Measurements from ENCODE around the gene RTL10.
"Not testable (repeated sequence)": the region's sequence is repeated elsewhere in the genome, so short reads cannot be mapped to it uniquely, and the experiment has no call there.

Gene RTL10

DNA sequence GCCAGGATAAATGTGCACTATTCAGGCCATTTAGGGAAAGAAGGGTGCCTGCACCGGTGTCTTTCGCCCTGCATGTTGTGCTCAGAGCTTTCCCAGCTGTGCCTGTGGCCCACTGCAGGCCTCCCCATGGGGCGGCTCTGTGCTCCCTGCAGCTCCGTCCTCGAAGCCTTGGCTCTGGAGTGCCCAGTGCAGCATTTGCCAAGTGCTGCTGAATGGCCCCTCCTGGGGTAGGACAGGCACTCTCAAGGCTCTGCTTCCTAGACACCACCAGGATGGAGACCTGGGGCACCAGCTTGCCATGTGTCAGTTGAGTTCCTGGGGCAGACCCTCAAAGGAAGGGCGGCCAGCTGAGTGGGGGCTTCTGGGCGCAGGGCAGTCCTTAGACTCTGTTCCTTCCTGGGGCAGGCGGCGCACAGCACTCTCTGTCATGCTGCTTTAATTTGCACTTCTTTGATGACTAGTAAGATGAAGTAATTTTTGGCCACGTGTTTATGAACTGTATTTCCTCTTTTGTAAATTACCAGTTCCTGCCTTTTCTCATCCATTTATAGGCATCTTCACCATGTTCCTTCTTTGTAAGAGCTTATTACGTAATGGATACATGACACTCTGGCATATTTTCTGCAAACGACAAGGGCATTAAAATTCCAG, 32.1 kb upstream of the RTL10 start:
- peaks cover 3% of the 10 kb centered on the region for H3K27me3 ChIP-seq (ENCODE audit: control insufficient read depth, insufficient read depth, low read length)
- H3K9ac ChIP-seq (ENCODE audit: low read length), result no peak overlapping the region
- H3K4me1 ChIP-seq (ENCODE audit: control insufficient read depth, low read depth, low read length), result peaks cover 13% of the 10 kb centered on the region
- no peaks in the 10 kb centered on the region for H3K9me3 ChIP-seq (ENCODE audit: control insufficient read depth, low read depth, low read length)
- H3K36me3 ChIP-seq (ENCODE audit: control insufficient read depth, low read depth, low read length), result no peaks in the 10 kb centered on the region
- H3K27ac ChIP-seq (ENCODE audit: low read length), result no peak overlapping the region
- no peak overlapping the region for H3K4me3 ChIP-seq (ENCODE audit: low read length)

DNA sequence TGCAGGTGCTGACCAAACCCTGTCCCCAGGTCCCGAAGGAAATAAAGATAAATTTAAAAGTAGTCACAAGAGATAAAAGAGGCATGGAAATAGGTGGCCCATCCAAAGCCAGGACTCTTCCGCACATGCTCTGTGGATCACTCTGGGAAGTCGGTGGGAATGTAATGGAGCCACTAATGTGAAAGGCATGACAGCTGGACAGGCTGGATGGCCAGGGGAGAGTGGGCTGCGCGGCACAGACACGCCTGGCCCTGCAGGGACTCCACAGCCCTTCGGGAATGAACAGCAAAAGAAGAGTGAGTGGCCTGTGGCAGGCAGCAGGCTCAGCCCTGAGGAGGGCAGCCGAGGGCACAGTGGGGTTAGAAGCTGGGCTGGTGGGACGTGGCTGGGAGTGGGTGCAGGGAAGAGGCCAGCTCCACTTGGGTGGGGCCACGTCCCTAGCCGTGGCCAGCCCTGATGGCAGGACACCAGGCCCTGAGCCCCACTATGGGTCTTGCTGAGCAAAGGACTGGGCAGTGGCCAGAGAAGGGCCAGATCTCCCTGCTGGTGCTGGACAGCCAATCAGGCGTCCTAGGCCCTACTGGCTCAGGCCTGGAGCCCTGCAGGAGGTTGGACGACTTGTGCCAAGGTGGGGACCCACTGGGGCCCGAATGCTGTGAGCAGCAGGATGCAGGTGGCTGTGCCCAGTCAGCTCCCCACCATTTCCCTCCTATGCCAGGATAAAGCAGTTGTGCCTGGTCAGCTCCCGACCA, 31.3 kb upstream of the RTL10 start:
- Histone ChIP-seq H3K4me3 (ENCODE audit: low read length) (no peak overlapping the region), H3K9ac (ENCODE audit: low read length) (no peak overlapping the region), H3K9me3 (ENCODE audit: control insufficient read depth, low read depth, low read length) (no peaks in the 10 kb centered on the region), H3K36me3 (ENCODE audit: control insufficient read depth, low read depth, low read length) (no peaks in the 10 kb centered on the region), H3K27ac (ENCODE audit: low read length) (no peak overlapping the region), H3K4me1 (ENCODE audit: control insufficient read depth, low read depth, low read length) (peaks cover 14% of the 10 kb centered on the region), H3K27me3 (ENCODE audit: control insufficient read depth, insufficient read depth, low read length) (peaks cover 3% of the 10 kb centered on the region)

DNA sequence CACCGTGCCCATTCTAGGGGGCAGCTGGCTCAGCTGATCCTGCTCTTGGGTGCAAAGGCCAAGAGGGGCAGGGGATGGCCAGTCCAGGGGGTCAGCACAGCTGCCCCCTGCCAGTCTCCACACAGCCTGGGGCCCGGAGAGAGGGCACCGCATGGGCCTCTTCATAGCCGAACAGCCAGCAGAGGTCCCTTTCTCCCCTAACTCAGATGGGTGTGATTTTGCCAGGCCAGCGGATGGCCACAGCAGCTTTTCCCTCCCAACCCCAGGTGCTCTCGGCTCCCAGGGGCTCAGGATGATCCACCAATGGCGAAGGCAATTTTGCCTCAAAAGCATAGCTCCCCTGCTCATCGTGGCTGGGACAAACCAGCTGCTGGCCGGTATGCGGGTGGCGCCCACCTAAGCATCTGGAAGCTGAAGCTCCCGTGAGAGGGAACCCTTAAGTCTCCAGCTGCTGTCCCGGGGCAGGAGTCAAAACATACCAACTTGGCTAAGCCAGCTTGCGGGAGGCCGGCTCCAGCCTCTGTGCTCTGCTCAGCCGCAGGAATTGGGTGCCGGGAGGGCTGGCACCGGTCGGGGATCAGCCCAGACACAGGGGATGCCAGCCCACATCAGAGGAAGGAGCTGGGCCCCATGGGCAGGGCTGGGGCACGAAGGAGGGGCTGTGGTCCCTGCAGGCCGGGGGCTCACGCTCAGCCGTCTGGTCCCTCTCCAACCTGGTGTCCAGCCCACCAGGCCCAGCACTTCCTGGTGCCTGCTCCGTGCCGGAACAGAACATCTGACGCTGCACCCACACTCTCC, 30.5 kb upstream of the RTL10 start:
- Histone ChIP-seq H3K9me3 (ENCODE audit: control insufficient read depth, low read depth, low read length) (no peaks in the 10 kb centered on the region), H3K36me3 (ENCODE audit: control insufficient read depth, low read depth, low read length) (no peaks in the 10 kb centered on the region), H3K4me3 (ENCODE audit: low read length) (no peak overlapping the region), H3K27ac (ENCODE audit: low read length) (no peak overlapping the region), H3K4me1 (ENCODE audit: control insufficient read depth, low read depth, low read length) (peaks cover 18% of the 10 kb centered on the region), H3K27me3 (ENCODE audit: control insufficient read depth, insufficient read depth, low read length) (peaks cover 3% of the 10 kb centered on the region), H3K9ac (ENCODE audit: low read length) (no peak overlapping the region)

DNA sequence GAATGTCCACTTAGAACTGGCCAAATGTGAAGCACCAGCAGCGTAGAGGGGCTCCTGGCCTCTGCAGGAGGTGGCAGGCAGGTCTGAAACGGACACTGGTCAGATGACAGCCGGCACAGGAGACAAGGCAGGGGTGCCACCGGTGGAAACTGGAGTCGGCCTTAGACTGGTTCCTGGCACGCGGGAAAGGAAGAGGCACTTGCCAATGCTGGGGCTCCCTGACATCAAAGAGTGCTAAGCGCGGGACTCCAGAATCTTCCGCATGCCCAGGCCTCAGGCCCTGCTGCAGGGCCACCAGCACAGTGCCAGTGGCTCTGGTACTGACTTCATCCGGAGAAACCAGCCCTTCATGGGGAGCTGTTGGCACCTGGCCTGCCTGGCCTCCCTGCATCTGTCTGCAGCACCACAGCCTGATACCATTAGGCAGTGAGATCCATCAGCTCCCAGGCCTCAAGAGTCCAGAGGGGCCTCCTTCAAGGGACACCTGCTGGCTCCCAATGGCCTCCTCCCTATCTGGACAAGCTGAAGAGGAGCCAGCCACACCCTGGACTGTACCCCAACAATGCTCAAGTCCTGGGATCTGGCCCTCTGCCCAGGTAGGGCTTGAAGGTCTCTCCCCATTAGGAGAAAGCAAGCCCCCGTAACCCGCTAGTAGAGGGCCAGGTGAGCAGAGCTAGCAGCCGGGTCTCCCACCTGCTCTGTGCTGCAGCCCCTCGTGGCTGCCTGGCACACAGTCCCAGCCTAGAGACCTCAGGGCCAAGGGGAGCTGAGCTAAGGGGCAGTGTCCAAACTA, 29.7 kb upstream of the RTL10 start:
- Histone ChIP-seq H3K9ac (ENCODE audit: low read length) (no peak overlapping the region), H3K4me3 (ENCODE audit: low read length) (no peak overlapping the region), H3K27me3 (ENCODE audit: control insufficient read depth, insufficient read depth, low read length) (no peaks in the 10 kb centered on the region), H3K9me3 (ENCODE audit: control insufficient read depth, low read depth, low read length) (no peaks in the 10 kb centered on the region), H3K4me1 (ENCODE audit: control insufficient read depth, low read depth, low read length) (peaks cover 21% of the 10 kb centered on the region), H3K36me3 (ENCODE audit: control insufficient read depth, low read depth, low read length) (no peaks in the 10 kb centered on the region), H3K27ac (ENCODE audit: low read length) (no peak overlapping the region)

DNA sequence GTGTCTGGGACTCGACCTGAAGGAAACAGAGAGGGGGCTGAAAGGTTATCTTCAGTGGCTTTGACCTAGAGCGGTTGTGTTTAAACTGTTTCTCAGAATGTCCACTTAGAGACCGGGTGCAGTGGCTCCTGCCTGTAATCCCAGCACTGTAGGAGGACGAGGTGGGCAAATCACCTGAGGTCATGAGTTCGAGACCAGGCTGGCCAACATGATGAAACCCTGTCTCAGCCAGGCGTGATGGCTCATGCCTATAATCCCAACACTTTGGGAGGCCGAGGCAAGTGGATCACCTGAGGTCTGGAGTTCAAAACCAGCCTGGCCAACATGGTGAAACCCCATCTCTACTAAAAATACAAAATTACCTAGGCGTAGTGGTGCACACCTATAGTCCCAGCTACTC, 28.8 kb upstream of the RTL10 start:
- not testable (repeated sequence) for H3K9me3 ChIP-seq (ENCODE audit: control insufficient read depth, low read depth, low read length); H3K27me3 ChIP-seq (ENCODE audit: control insufficient read depth, insufficient read depth, low read length); H3K9ac ChIP-seq (ENCODE audit: low read length); H3K36me3 ChIP-seq (ENCODE audit: control insufficient read depth, low read depth, low read length); H3K27ac ChIP-seq (ENCODE audit: low read length); H3K4me3 ChIP-seq (ENCODE audit: low read length)
- H3K4me1 ChIP-seq (ENCODE audit: control insufficient read depth, low read depth, low read length), result peaks cover 21% of the 10 kb centered on the region

DNA sequence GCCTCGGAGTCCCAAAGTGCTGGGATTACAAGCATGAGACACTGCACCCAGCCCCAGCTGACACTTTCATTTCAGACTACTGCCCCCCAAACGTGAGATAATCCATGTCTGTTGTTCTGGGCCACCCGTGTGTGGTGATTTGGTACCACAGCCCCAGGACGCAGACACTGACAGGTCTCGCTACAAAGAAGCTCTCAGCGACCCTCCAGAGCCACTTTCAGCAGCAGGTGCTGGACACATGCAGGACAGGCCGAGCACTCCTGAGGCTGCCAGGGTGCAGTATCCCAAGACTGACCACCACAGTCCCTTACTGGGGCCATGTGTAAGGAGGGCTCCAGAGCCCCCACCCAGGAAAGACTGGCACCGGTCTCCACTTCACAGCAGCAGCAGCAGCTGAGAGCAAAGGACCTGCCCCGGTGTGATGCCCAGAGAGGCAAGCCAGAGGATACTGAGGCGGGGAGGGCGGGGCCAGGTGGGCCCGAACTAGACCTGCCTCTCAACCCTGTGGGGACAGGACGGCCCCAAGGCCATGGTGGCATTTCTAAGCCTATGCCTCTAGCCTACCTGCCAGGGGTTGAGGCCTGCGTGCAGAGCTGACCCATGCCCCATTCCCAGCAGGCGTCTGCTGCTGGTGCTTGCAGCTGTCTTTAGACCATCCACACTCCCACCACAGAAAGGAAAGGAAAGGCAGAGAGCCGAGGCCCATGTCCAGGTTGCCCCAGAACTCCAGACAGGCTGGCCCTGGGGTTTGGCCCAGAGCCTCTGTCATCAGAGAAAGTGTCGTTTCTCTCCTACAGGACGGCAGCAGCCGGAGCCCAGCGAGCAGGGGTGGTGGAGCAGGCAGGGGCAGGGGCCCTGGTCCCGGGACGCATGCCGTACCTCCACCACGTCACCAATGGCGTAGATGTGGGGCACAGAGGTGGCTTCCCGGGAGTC, 28.0 kb upstream of the RTL10 start:
- Histone ChIP-seq H3K4me1 (ENCODE audit: control insufficient read depth, low read depth, low read length) (peaks cover 21% of the 10 kb centered on the region), H3K4me3 (ENCODE audit: low read length) (no peak overlapping the region), H3K9me3 (ENCODE audit: control insufficient read depth, low read depth, low read length) (no peaks in the 10 kb centered on the region), H3K27me3 (ENCODE audit: control insufficient read depth, insufficient read depth, low read length) (no peaks in the 10 kb centered on the region), H3K27ac (ENCODE audit: low read length) (no peak overlapping the region), H3K9ac (ENCODE audit: low read length) (no peak overlapping the region), H3K36me3 (ENCODE audit: control insufficient read depth, low read depth, low read length) (no peaks in the 10 kb centered on the region)

DNA sequence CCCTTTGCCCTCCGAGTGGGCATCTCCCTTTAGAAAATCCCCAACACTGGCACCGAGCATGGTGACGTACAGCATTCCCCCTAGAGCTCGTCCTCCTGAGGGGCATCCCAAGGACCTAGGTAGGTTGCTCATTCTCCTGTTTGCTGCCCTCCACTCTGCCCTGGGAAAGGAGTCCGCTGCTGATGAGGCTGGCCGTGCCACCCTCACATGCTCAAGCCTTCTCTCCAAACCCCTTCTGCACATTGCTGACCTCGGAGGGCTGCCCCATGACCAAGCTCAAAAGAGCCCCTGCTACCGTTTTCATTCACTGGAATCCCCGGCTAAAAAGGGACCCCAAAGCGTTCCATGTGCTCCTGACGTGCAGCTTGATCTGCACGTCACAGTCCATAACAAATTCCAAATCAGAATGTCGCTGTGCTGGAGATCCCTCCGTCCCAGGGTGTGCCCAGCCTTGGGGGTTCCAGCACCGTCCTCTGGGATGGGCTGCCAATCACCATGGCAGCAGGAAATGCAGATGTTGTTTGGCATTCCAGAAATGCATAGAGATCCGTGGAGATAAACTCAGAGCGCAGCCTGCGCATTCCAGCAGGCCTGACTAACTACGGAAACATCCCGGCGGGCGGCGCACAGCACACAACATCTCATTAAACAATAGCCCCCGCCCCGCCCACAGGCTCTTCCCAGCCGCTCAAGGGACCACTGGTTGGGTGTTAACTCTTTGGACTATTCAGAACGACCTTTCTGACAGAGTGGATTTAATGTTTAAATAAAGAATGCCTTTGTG, 26.3 kb upstream of the RTL10 start:
- Histone ChIP-seq H3K4me3 (ENCODE audit: low read length) (no peak overlapping the region), H3K27ac (ENCODE audit: low read length) (peak overlapping the region; percentile 48), H3K9me3 (ENCODE audit: control insufficient read depth, low read depth, low read length) (no peaks in the 10 kb centered on the region), H3K4me1 (ENCODE audit: control insufficient read depth, low read depth, low read length) (peaks cover 21% of the 10 kb centered on the region), H3K9ac (ENCODE audit: low read length) (peak overlapping the region; percentile 23), H3K36me3 (ENCODE audit: control insufficient read depth, low read depth, low read length) (no peaks in the 10 kb centered on the region), H3K27me3 (ENCODE audit: control insufficient read depth, insufficient read depth, low read length) (no peaks in the 10 kb centered on the region)

DNA sequence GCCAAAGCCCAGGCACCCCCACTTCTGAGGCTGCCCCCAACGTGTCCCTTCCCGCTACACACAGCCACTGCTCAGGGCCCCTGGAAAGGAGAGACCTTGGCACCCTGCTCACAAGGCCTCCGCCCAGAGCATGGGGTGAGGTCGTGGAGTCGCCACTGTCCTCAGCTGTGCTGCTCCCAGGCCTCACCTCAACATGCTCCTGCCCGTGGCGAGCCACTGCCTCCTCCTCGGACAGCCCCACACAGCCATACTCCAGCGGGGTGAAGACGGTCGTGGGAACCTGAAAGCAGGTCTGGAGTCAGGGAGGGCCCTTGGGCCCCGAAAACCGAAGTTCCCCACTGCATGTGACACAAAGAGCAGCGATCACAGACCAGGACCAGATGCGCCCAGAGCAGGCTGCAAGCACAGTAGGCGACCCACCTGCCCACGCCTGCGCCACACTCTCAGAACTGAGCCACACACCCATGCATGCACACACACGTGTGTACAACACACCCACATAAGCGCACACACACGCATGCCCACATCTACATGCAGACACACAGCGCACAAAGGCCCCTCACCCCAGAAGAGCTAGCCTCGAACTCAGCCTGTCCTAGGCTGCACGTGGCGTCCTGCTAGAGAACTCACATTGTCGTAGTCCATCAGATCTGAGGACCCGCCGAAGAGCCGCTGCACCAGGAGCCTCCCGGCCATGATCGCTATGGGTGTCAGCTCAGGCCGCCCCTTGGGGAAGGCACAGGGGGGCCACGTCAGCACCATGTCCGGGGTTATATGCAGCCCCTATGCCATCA, 25.5 kb upstream of the RTL10 start:
- Histone ChIP-seq H3K27me3 (ENCODE audit: control insufficient read depth, insufficient read depth, low read length) (no peaks in the 10 kb centered on the region), H3K4me3 (ENCODE audit: low read length) (no peak overlapping the region), H3K9ac (ENCODE audit: low read length) (peak overlapping the region; percentile 21), H3K27ac (ENCODE audit: low read length) (no peak overlapping the region), H3K9me3 (ENCODE audit: control insufficient read depth, low read depth, low read length) (no peaks in the 10 kb centered on the region), H3K4me1 (ENCODE audit: control insufficient read depth, low read depth, low read length) (peaks cover 21% of the 10 kb centered on the region), H3K36me3 (ENCODE audit: control insufficient read depth, low read depth, low read length) (no peaks in the 10 kb centered on the region)

DNA sequence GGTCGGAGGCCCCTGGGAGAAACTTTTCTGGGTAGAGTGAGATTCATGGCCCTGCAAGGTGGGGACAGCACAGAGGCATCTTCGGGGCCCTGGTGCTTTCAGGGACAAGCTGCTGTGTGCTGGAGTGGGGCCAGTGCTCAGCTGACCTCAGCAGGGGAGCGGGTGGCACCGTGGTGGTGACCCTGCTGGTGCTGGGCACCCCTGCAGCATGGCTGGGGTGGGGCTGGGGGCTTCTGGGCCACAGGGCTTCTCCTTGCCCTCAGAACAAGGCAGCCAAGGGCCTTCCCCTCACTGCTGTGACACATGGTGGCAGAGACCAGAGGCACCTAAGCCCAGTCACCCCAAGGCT, 24.9 kb upstream of the RTL10 start:
- H3K4me1 ChIP-seq (ENCODE audit: control insufficient read depth, low read depth, low read length), result peaks cover 21% of the 10 kb centered on the region
- no peaks in the 10 kb centered on the region for H3K9me3 ChIP-seq (ENCODE audit: control insufficient read depth, low read depth, low read length)
- H3K9ac ChIP-seq (ENCODE audit: low read length), result no peak overlapping the region
- no peaks in the 10 kb centered on the region for H3K36me3 ChIP-seq (ENCODE audit: control insufficient read depth, low read depth, low read length)
- no peak overlapping the region for H3K4me3 ChIP-seq (ENCODE audit: low read length)
- no peaks in the 10 kb centered on the region for H3K27me3 ChIP-seq (ENCODE audit: control insufficient read depth, insufficient read depth, low read length)
- no peak overlapping the region for H3K27ac ChIP-seq (ENCODE audit: low read length)

DNA sequence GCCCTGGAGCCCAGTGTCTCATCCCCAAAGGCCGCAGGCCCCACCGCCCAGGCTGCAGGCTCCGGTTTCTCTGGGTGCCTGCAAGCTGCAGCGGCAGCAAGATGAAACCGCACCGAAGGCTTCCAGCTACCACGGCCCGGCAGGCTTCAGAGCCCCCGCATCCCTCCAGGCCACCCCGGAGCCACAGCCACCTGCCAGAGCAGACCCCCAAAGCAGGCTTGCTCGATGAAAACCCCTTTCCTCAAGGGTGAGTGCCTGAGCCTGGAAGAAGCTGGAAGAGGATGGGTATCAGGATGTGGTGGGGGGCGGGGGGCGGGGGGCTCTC, 24.5 kb upstream of the RTL10 start:
- Histone ChIP-seq H3K9ac (ENCODE audit: low read length) (no peak overlapping the region), H3K36me3 (ENCODE audit: control insufficient read depth, low read depth, low read length) (no peaks in the 10 kb centered on the region), H3K4me1 (ENCODE audit: control insufficient read depth, low read depth, low read length) (peaks cover 21% of the 10 kb centered on the region), H3K9me3 (ENCODE audit: control insufficient read depth, low read depth, low read length) (no peaks in the 10 kb centered on the region), H3K27me3 (ENCODE audit: control insufficient read depth, insufficient read depth, low read length) (no peaks in the 10 kb centered on the region), H3K27ac (ENCODE audit: low read length) (no peak overlapping the region), H3K4me3 (ENCODE audit: low read length) (no peak overlapping the region)
